ENCODE measurements around the gene AMOTL2.

- 0 out of 2 replicates have a peak, but pooled peaks have one; percentile 26 for TF ChIP-seq CTCF (conservative IDR thresholded peaks at IDR 0.05; ENCODE audit: low read depth, low read length)
- no peak for TF ChIP-seq EZH2 (IDR thresholded peaks at IDR 0.05; ENCODE audit: borderline replicate concordance, low read depth, low read length, poor library complexity, severe bottlenecking)
Measured at GRCh38 chr3:134371542-134372324, 2.5 kb downstream of the AMOTL2 start.

Measured in A673 (cell line).